Endothelial cell of umbilical vein (primary cell): ENCODE measurements around the gene PLA2G4F. TPM values are rescaled to one million over a fixed set of nuclear protein-coding genes. Genes with fewer than 3 reads are reported as not detected.
A peak's percentile ranks its signal among the peaks of the same experiment; 100 is the strongest.

Experiments
- BruUV-seq: library from RNA; stranded (reverse); fragments of 400-500 nt; replicated peaks from 2 replicates; lab custom pipeline; 2021; lab: Mats Ljungman, UMichigan
- CTCF ChIA-PET: fragments of 300-600, 350-600 bp; sonication (Branson Sonifier 250); formaldehyde crosslinking; loops from one replicate; lab custom pipeline; 2021; ENCODE audit warnings: antibody characterized with exemption, inconsistent platforms; lab: Charles Lee
- POLR2A ChIA-PET: fragments of 300-600, 350-600 bp; sonication (Branson Sonifier 250); formaldehyde crosslinking; loops from one replicate; lab custom pipeline; 2021; ENCODE audit warnings: antibody characterized with exemption, inconsistent platforms; lab: Charles Lee
- DNase-seq: peaks from one replicate; pipeline ENCODE4 v3.0.0-alpha.2; 2011; ENCODE audit warnings: low read depth, low spot score
- FAIRE-seq: peaks from 2 replicates; lab custom pipeline; 2011; peaks lifted over from hg19 to GRCh38; lab: Jason Lieb, UNC
- H2AFZ ChIP-seq: 2 replicates; pipeline ENCODE4 v1.6.0; 2012; ENCODE audit warnings: low read depth, low read length, control low read depth, inconsistent platforms
- H3K27ac ChIP-seq: 2 replicates; pipeline ENCODE4 v1.5.1; 2011; ENCODE audit warnings: low read depth, mild to moderate bottlenecking, control low read depth, low read length, moderate library complexity; ENCODE audit not compliant: insufficient read depth
- H3K27me3 ChIP-seq, 2 experiments: 2 replicates each; pipeline versions ENCODE4 v1.6.0 to v1.6.1; 2011; ENCODE audit warnings: low read length in 2 of 2, mixed read lengths in 1 of 2; ENCODE audit not compliant: control insufficient read depth in 2 of 2, insufficient read depth in 2 of 2
- H3K36me3 ChIP-seq, 2 experiments: 2 replicates in 1 of 2; 3 replicates in 1 of 2; pipeline ENCODE4 v1.5.1; 2011; ENCODE audit warnings: low read length in 2 of 2, mild to moderate bottlenecking in 1 of 2, moderate library complexity in 1 of 2; ENCODE audit not compliant: control insufficient read depth in 2 of 2, insufficient read depth in 2 of 2; ENCODE audit errors: extremely low read depth in 1 of 2
- H3K4me1 ChIP-seq: 3 replicates; pipeline ENCODE4 v1.5.1; 2011; ENCODE audit warnings: mild to moderate bottlenecking, low read length; ENCODE audit not compliant: control insufficient read depth, insufficient read depth; ENCODE audit errors: extremely low read depth
- H3K4me2 ChIP-seq: 2 replicates; pipeline ENCODE4 v1.6.1; 2011; ENCODE audit warnings: low read length, control low read depth, mixed read lengths; ENCODE audit not compliant: insufficient read depth
- H3K4me3 ChIP-seq, 3 experiments: fragments of 200-600 bp in 1 of 3; sonication (generic), shearing (Covaris generic) in 1 of 3; replicated peaks in 1 of 3; 2 replicates each; pipeline ENCODE4 v1.5.1; 2011 to 2016; ENCODE audit warnings: control low read depth in 3 of 3, low read length in 3 of 3, mild to moderate bottlenecking in 2 of 3, inconsistent platforms in 1 of 3, low read depth in 1 of 3, moderate library complexity in 1 of 3; ENCODE audit not compliant: insufficient read depth in 1 of 3
- H3K79me2 ChIP-seq: 2 replicates; pipeline ENCODE4 v1.6.0; 2012; ENCODE audit warnings: low read length, inconsistent platforms; ENCODE audit not compliant: control insufficient read depth, insufficient read depth
- H3K9ac ChIP-seq: replicated peaks from 2 replicates; pipeline ENCODE3; 2011; ENCODE audit warnings: low read length, control low read depth; ENCODE audit not compliant: insufficient read depth; ENCODE audit errors: extremely low read depth
- H3K9me1 ChIP-seq: replicated peaks from 3 replicates; pipeline ENCODE4 v1.6.0; 2011; ENCODE audit warnings: mild to moderate bottlenecking, low read length; ENCODE audit not compliant: control insufficient read depth, insufficient read depth; ENCODE audit errors: extremely low read depth
- H3K9me3 ChIP-seq: replicated peaks from 2 replicates; pipeline ENCODE4 v1.5.1; 2012; ENCODE audit warnings: low read length, inconsistent platforms; ENCODE audit not compliant: control insufficient read depth, insufficient read depth
- H4K20me1 ChIP-seq: replicated peaks from 2 replicates; pipeline ENCODE3; 2011; ENCODE audit warnings: mild to moderate bottlenecking, low read length; ENCODE audit not compliant: control insufficient read depth, insufficient read depth; ENCODE audit errors: extremely low read depth
- GATA2 ChIP-seq: IDR thresholded peaks from 2 replicates; pipeline ENCODE4 v1.7.0; 2011; ENCODE audit warnings: low read depth, mild to moderate bottlenecking, moderate library complexity, mixed read lengths, low read length; ENCODE audit not compliant: insufficient read length, insufficient read depth
- POLR2A ChIP-seq: IDR thresholded peaks from 2 replicates; pipeline ENCODE4 v1.6.1; 2012; ENCODE audit warnings: low read depth, mild to moderate bottlenecking, control low read depth, low read length
- POLR2AphosphoS5 ChIP-seq: IDR thresholded peaks from 2 replicates; pipeline ENCODE4 v1.6.1; 2012; ENCODE audit warnings: low read depth, mild to moderate bottlenecking, control low read depth, low read length, moderate library complexity; ENCODE audit not compliant: insufficient read depth
- dilution Hi-C: fragments of 300-500 bp; cut with MboI; formaldehyde crosslinking; loops from one replicate; pipeline ENCODE4 v1.15.0; 2019; ENCODE audit warnings: low sequenced_read_pairs; ENCODE audit not compliant: extremely low pct_ligation_motif_present
- intact Hi-C: fragments of 100-400 bp; cut with micrococcal nuclease; formaldehyde crosslinking; loops from one replicate; pipeline ENCODE4 v1.10.0; 2022
- polyA plus RNA-seq, 4 experiments: library from polyadenylated mRNA; depleted of rRNA in 3 of 4; stranded (reverse) in 3 of 4; unstranded in 1 of 4; fragments of >200 nt; gene quantifications; 2 replicates each; pipeline versions ENCODE4 v1.2.1 to v1.2.3, GENCODE V29; 2011 to 2012; ENCODE audit warnings: missing spikeins in 1 of 4
- total RNA-seq: library from RNA; stranded (reverse); gene quantifications from 2 replicates; pipeline ENCODE4 v1.2.3, GENCODE V29; 2021

The PLA2G4F gene
- total and polyA plus RNA-seq, 2 donors (not counting 3 experiments of a cell fraction or from before 2014, with no cell fraction given): not detected

GRCh38 chr15:42152196-42152920, 4.1 kb downstream of the PLA2G4F start:
- CTCF ChIA-PET: interaction anchor here (1.5 kb wide), 1 partner anchor 15 kb away, joined by 4 read pairs; no protein-coding TSS in a partner anchor
- DNase-seq (no peak), FAIRE-seq (no peak)
- no peaks in the 10 kb centered on the region for H4K20me1 ChIP-seq
- no peaks in the 10 kb centered on the region for H3K9me3 ChIP-seq
- no peaks in the 10 kb centered on the region for H3K79me2 ChIP-seq
- no peak overlapping the region for H2AFZ ChIP-seq
- H3K4me1 ChIP-seq: no peaks in the 10 kb centered on the region
- POLR2A ChIA-PET: no interaction called here
- no TSS peak for BruUV-seq
- H3K27me3 ChIP-seq: no peaks in the 10 kb centered on the region
- dilution Hi-C loops (no loop called here), intact Hi-C loops (no loop called here)
- no peak overlapping the region for H3K27ac ChIP-seq
- H3K4me2 ChIP-seq: no peak overlapping the region
- H3K9ac ChIP-seq: no peak overlapping the region
- no peak overlapping the region for H3K4me3 ChIP-seq
- no peaks in the 10 kb centered on the region for H3K9me1 ChIP-seq
- no peak for TF ChIP-seq POLR2AphosphoS5
- no peak for TF ChIP-seq POLR2A
- H3K36me3 ChIP-seq: no peaks in the 10 kb centered on the region

- H3K4me2 ChIP-seq: no peak overlapping the region
- CTCF ChIA-PET: interaction anchor here (1.5 kb wide), 1 partner anchor 14 kb away, joined by 4 read pairs; no protein-coding TSS in a partner anchor
- intact Hi-C loops: no loop called here
These were observed 4.7 kb downstream of the PLA2G4F start for GRCh38 chr15:42151736-42152135.

More at GRCh38 chr15:42151736-42152135, 4.7 kb downstream of the PLA2G4F start:
- no peaks in the 10 kb centered on the region for H4K20me1 ChIP-seq
- H3K27me3 ChIP-seq: no peaks in the 10 kb centered on the region
- H3K9me3 ChIP-seq: no peaks in the 10 kb centered on the region
- no peaks in the 10 kb centered on the region for H3K36me3 ChIP-seq
- H3K4me1 ChIP-seq: no peaks in the 10 kb centered on the region
- FAIRE-seq: no peak
- POLR2A ChIA-PET: no interaction called here
- no peak overlapping the region for H3K9ac ChIP-seq
- H3K27ac ChIP-seq: no peak overlapping the region
- no peaks in the 10 kb centered on the region for H3K9me1 ChIP-seq
- TF ChIP-seq GATA2: no peak
- peak; percentile 45 for DNase-seq
- BruUV-seq: no TSS peak
- dilution Hi-C loops: no loop called here
- H2AFZ ChIP-seq: no peak overlapping the region
- no peaks in the 10 kb centered on the region for H3K79me2 ChIP-seq
- H3K4me3 ChIP-seq: no peak overlapping the region
